Neural crest cell (in vitro differentiated cells): ENCODE measurements around the gene GOLGA6L2. TPM values are rescaled to one million over a fixed set of nuclear protein-coding genes. Genes with fewer than 3 reads are reported as not detected.

Experiments used
- DNase-seq: peaks from one replicate; pipeline ENCODE4 v3.0.0; 2021; ENCODE audit warnings: low read depth, mixed read lengths, low spot score
- H3K27ac Mint-ChIP-seq: one replicate; pipeline ENCODE4 v1.8.0; 2021; ENCODE audit warnings: mild to moderate bottlenecking, mixed read lengths; ENCODE audit not compliant: unreplicated experiment
- H3K27me3 Mint-ChIP-seq: 2 replicates; pipeline ENCODE4 v1.8.0; 2021; ENCODE audit warnings: low read depth, mild to moderate bottlenecking, mixed read lengths
- H3K36me3 Mint-ChIP-seq: 2 replicates; pipeline ENCODE4 v1.8.0; 2021; ENCODE audit warnings: low read depth, mild to moderate bottlenecking, mixed read lengths
- H3K4me1 Mint-ChIP-seq: 2 replicates; pipeline ENCODE4 v1.8.0; 2021; ENCODE audit warnings: mixed read lengths
- H3K4me3 Mint-ChIP-seq: one replicate; pipeline ENCODE4 v1.8.0; 2021; ENCODE audit warnings: mild to moderate bottlenecking, mixed read lengths
- H3K9me3 Mint-ChIP-seq: 2 replicates; pipeline ENCODE4 v1.8.0; 2021; ENCODE audit warnings: mixed read lengths
- CTCF ChIP-seq: fragments of 200-600 bp; sonication (generic); conservative IDR thresholded peaks from 2 replicates; pipeline ENCODE4 v1.5.0; 2021; ENCODE audit warnings: antibody characterized with exemption, mild to moderate bottlenecking
- total RNA-seq: library from RNA; stranded (reverse); gene quantifications from 2 replicates; pipeline ENCODE4 v1.2.1, GENCODE V29; 2021

Gene GOLGA6L2
- total RNA-seq, 1 donor from 2014 or later, result not detected

GRCh38 chr15:23395030-23395692 is 51.9 kb downstream of the GOLGA6L2 start:
- Mint-ChIP-seq H3K9me3 (no peaks in the 10 kb centered on the region), H3K27ac (no peak overlapping the region), H3K4me1 (no peaks in the 10 kb centered on the region), H3K36me3 (no peaks in the 10 kb centered on the region), H3K4me3 (no peak overlapping the region), H3K27me3 (no peaks in the 10 kb centered on the region)
- TF ChIP-seq CTCF, result no peak
- DNase-seq, result no peak

Other genes with a start within 250 kb of the GOLGA6L2 start
- gene GOLGA6L26, start 113.0 kb downstream of the GOLGA6L2 start, total RNA-seq, result not detected in 2 replicates
- 0.25 and 0.33 TPM in 2 replicates for gene GOLGA8S, start 92.5 kb downstream of the GOLGA6L2 start, total RNA-seq
- gene MKRN3, start 118.4 kb upstream of the GOLGA6L2 start, total RNA-seq, result 3.0 and 3.8 TPM in 2 replicates
- gene MAGEL2, start 200.6 kb upstream of the GOLGA6L2 start, total RNA-seq, result 11.9 and 13.1 TPM in 2 replicates
- 97.3 and 105 TPM in 2 replicates for gene NDN, start 240.1 kb upstream of the GOLGA6L2 start, total RNA-seq